IMR-90 (cell line): ENCODE measurements around the gene NPLOC4.

ENCODE experiments used
- CEBPB ChIP-seq: IDR thresholded peaks from 2 replicates; pipeline ENCODE4 v1.6.1; 2012; ENCODE audit warnings: low read depth, low read length, improper control_type of control experiment
- POLR2A ChIP-seq: IDR thresholded peaks from 2 replicates; pipeline ENCODE4 v1.6.1; 2012; ENCODE audit warnings: mild to moderate bottlenecking, low read depth, low read length
- TF ChIP-seq, protein P1 (sequence below): conservative IDR thresholded peaks from 2 replicates; pipeline ENCODE4 v1.5.1; 2012; ENCODE audit warnings: mild to moderate bottlenecking, low read depth, low read length, improper control_type of control experiment

GRCh38 chr17:81556863-81557262 is 80.0 kb downstream of the NPLOC4 start:
- TF ChIP-seq, protein P1, sequence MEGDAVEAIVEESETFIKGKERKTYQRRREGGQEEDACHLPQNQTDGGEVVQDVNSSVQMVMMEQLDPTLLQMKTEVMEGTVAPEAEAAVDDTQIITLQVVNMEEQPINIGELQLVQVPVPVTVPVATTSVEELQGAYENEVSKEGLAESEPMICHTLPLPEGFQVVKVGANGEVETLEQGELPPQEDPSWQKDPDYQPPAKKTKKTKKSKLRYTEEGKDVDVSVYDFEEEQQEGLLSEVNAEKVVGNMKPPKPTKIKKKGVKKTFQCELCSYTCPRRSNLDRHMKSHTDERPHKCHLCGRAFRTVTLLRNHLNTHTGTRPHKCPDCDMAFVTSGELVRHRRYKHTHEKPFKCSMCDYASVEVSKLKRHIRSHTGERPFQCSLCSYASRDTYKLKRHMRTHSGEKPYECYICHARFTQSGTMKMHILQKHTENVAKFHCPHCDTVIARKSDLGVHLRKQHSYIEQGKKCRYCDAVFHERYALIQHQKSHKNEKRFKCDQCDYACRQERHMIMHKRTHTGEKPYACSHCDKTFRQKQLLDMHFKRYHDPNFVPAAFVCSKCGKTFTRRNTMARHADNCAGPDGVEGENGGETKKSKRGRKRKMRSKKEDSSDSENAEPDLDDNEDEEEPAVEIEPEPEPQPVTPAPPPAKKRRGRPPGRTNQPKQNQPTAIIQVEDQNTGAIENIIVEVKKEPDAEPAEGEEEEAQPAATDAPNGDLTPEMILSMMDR = no peak
- no peak for TF ChIP-seq POLR2A
- no peak for TF ChIP-seq CEBPB
